ENCODE data around the gene GSTO2. TPM values are rescaled to one million over a fixed set of nuclear protein-coding genes. Genes with fewer than 3 reads are reported as not detected.

The GSTO2 gene
- total and polyA plus RNA-seq, 2 of the 13 experiments (the other 11 are each of a cell fraction or from before 2014, with no cell fraction given): 2.1 to 7.9 TPM

GRCh38 chr10:104274762-104275721, 6.1 kb downstream of the GSTO2 start (continued):
- TF ChIP-seq THRA (CRISPR knock-in tag; IDR thresholded peaks at IDR 0.05; ENCODE audit: borderline replicate concordance) (no peak; the same call in 1 of the 2 replicates), HNRNPLL (IDR thresholded peaks at IDR 0.05; ENCODE audit: low read depth, low read length, poor library complexity, severe bottlenecking) (peak; percentile 82), HMG20B (CRISPR knock-in tag; conservative IDR thresholded peaks at IDR 0.05) (no peak), ZNF629 (CRISPR knock-in tag; conservative IDR thresholded peaks at IDR 0.05) (no peak), MAFF (IDR thresholded peaks at IDR 0.05; ENCODE audit: low read depth, low read length) (no peak), ZNF407 (CRISPR knock-in tag; IDR thresholded peaks at IDR 0.05; ENCODE audit: not compliant biosample characterization) (no peak), GABPB1 (CRISPR knock-in tag; IDR thresholded peaks at IDR 0.05) (peak; percentile 58; the same call in 1 of the 2 replicates), RAD21 (CRISPR knock-in tag; IDR thresholded peaks at IDR 0.05) (peak; percentile 84), ZNF280B (CRISPR knock-in tag; IDR thresholded peaks at IDR 0.05; ENCODE audit: borderline replicate concordance) (no peak), ZFP91 (CRISPR knock-in tag; IDR thresholded peaks at IDR 0.05; ENCODE audit: borderline replicate concordance) (peak; percentile 77; the same call in 1 of the 2 replicates), TIGD3 (CRISPR knock-in tag; IDR thresholded peaks at IDR 0.05; ENCODE audit: borderline replicate concordance) (no peak)

All from HepG2 (cell line).